ENCODE measurements around the gene RALGPS1.
"Not testable (repeated sequence)": the region's sequence is repeated elsewhere in the genome, so short reads cannot be mapped to it uniquely, and the experiment has no call there.

Gene RALGPS1

DNA sequence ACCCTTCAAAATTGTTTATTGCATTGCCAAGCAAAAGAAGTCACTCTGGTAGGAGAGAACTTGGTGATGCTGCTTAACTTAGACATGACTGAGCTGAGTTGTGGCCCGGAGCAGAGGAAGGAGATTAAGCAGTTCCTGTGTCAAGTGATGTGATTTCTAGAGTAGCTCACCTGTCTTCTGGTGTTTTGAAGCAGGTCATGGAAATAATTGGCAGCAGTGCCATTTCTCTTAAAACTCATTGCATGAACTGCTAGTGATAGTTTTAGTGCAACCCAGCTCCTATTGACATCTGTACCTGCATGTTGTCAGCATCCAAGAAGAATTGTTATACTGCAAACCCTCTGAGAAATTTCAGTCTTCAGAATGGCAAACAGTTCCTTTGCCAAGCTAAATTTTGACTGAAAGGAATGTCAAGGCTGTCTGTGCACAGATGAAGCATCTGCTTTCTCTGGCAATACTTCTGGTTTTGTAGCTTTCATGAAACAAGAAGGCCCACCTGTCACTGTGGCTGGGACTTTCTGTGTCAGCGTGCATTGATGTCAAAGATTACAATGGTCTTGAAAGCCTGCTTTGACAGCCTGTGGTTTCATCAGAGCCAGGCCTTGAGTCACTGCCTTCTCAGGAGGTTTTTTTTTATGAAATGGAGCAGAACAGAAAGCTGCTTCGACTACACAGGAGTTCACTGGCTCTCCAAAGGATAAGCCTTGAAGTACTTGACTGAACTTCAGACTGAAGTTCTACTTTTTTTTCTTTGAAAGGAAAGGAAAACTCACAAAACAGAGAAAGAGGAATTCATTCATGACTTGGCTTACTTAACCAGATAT lies 90.6 kb downstream of the RALGPS1 start:
- Histone ChIP-seq H3K4me3 (ENCODE audit: low read length) (no peak overlapping the region), H3K27ac (ENCODE audit: low read length) (no peak overlapping the region), H3K4me1 (ENCODE audit: control insufficient read depth, low read depth, low read length) (no peaks in the 10 kb centered on the region), H3K36me3 (ENCODE audit: control insufficient read depth, low read depth, low read length) (no peaks in the 10 kb centered on the region), H3K9me3 (ENCODE audit: control insufficient read depth, low read depth, low read length) (no peaks in the 10 kb centered on the region), H3K9ac (ENCODE audit: low read length) (no peak overlapping the region), H3K27me3 (ENCODE audit: control insufficient read depth, insufficient read depth, low read length) (no peaks in the 10 kb centered on the region)

DNA sequence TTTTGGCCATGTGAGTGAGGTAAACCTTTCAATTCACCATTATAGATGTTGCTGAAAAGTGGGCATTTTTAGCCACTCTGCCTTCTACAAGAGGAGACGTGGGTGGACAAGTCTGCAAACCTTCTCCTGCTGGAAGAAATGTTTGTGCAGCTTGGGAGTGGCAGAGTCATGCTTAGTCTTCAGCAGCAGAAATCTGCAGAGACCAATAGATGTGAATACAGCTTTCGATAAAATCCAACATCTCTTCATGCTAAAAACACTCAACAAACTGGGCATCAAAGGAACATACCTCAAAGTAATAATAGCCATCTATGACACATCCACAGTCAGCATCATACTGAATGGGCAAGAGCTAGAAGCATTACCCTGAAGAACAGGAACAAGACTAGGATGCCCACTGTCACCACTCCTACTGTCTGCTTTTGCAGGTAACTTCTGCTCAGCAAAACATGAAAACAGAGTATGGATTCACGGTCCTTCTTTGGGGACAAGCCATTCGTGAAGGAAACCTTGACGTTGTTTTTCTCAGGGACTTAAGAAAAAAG lies 91.3 kb downstream of the RALGPS1 start:
- Histone ChIP-seq H3K4me3 (ENCODE audit: low read length) (no peak overlapping the region), H3K9ac (ENCODE audit: low read length) (no peak overlapping the region), H3K9me3 (ENCODE audit: control insufficient read depth, low read depth, low read length) (no peaks in the 10 kb centered on the region), H3K4me1 (ENCODE audit: control insufficient read depth, low read depth, low read length) (no peaks in the 10 kb centered on the region), H3K27ac (ENCODE audit: low read length) (no peak overlapping the region), H3K27me3 (ENCODE audit: control insufficient read depth, insufficient read depth, low read length) (no peaks in the 10 kb centered on the region), H3K36me3 (ENCODE audit: control insufficient read depth, low read depth, low read length) (no peaks in the 10 kb centered on the region)

DNA sequence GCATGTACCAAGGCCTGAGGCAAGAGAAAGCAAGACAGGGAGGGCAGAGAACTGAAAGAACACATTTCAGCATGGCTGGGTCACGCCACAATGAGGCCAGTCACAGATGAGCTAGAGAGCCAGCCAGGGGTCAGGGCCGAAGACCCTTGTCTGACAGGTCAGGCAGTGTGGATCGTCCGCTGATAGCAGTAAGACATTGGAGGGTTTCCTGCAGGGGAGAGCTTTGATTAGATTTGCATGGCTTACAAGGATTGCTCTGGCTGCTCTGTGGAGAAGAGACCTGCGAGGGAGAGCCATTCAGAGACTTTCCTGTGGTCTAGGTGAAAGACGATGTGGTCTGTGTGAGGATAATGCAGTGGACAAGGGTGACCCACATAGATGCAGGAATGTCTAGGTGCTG lies 93.1 kb downstream of the RALGPS1 start:
- no peaks in the 10 kb centered on the region for H3K27me3 ChIP-seq (ENCODE audit: control insufficient read depth, insufficient read depth, low read length)
- H3K36me3 ChIP-seq (ENCODE audit: control insufficient read depth, low read depth, low read length) = no peaks in the 10 kb centered on the region
- H3K9me3 ChIP-seq (ENCODE audit: control insufficient read depth, low read depth, low read length) = no peaks in the 10 kb centered on the region
- no peak overlapping the region for H3K4me3 ChIP-seq (ENCODE audit: low read length)
- H3K27ac ChIP-seq (ENCODE audit: low read length) = no peak overlapping the region
- H3K4me1 ChIP-seq (ENCODE audit: control insufficient read depth, low read depth, low read length) = no peaks in the 10 kb centered on the region
- no peak overlapping the region for H3K9ac ChIP-seq (ENCODE audit: low read length)

DNA sequence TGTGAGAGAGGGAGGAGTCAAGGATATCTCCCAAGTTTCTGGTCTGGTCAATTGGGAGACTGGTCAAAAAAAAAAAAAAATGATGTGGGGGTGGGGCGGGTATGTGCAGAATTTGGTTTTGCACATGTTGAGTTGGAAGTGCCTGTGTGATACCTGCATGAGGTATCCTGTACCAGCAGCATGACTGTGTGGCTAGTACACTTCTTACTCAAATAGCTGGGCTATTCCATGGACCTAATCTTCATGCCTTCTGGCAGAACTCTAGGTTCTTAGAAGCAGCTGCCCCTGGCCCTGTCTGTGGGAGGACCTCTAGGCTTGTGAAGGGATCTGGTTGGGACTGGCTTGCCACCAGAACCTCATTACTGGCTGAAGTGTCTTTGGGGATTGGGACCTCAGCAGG lies 93.5 kb downstream of the RALGPS1 start:
- H3K27ac ChIP-seq (ENCODE audit: low read length) = no peak overlapping the region
- no peaks in the 10 kb centered on the region for H3K27me3 ChIP-seq (ENCODE audit: control insufficient read depth, insufficient read depth, low read length)
- H3K9ac ChIP-seq (ENCODE audit: low read length) = no peak overlapping the region
- no peak overlapping the region for H3K4me3 ChIP-seq (ENCODE audit: low read length)
- H3K9me3 ChIP-seq (ENCODE audit: control insufficient read depth, low read depth, low read length) = no peaks in the 10 kb centered on the region
- H3K4me1 ChIP-seq (ENCODE audit: control insufficient read depth, low read depth, low read length) = no peaks in the 10 kb centered on the region
- no peaks in the 10 kb centered on the region for H3K36me3 ChIP-seq (ENCODE audit: control insufficient read depth, low read depth, low read length)

DNA sequence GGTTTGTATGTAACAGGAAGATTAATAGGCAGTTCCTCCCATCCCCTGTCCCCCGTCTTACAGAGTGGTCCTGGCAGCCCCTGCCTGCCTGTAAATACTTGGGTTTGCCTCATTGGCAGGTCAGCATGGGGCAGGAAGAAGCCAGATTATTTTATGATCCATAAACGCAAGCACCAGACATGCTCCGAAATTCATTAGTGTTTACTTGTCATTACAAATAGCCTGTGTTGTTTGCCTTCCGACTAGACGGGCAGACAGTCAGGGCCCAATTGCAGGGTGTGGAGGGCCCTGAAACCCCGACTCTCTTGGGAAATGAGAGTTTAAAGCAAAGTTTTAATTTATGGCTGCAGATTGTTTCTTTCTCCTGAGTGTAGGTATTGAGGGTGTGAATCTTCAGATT lies 97.2 kb downstream of the RALGPS1 start:
- Histone ChIP-seq H3K27ac (ENCODE audit: low read length) (no peak overlapping the region), H3K9me3 (ENCODE audit: control insufficient read depth, low read depth, low read length) (no peaks in the 10 kb centered on the region), H3K9ac (ENCODE audit: low read length) (no peak overlapping the region), H3K4me3 (ENCODE audit: low read length) (no peak overlapping the region), H3K4me1 (ENCODE audit: control insufficient read depth, low read depth, low read length) (peaks cover 5% of the 10 kb centered on the region), H3K27me3 (ENCODE audit: control insufficient read depth, insufficient read depth, low read length) (no peaks in the 10 kb centered on the region), H3K36me3 (ENCODE audit: control insufficient read depth, low read depth, low read length) (no peaks in the 10 kb centered on the region)

DNA sequence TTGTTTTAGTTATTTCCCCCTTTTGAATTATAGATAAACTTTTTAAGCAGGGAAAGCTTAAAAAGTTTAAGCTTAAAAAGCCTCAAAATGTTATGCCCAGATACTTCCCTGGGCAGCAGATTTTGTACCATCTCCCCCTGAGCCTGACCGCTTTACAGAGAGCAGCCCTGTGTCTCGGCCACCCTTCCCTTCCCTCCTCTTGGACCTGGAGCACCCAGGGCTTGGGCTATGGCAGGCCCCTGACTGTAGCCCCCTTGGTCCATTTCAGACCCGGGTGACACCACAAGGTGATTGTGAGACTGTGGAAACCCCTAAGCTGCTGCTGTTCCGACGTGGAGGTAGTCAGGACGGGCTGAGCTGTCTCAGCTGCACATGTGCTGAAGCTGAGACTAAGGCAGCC lies 97.7 kb downstream of the RALGPS1 start:
- Histone ChIP-seq H3K36me3 (ENCODE audit: control insufficient read depth, low read depth, low read length) (no peaks in the 10 kb centered on the region), H3K9me3 (ENCODE audit: control insufficient read depth, low read depth, low read length) (no peaks in the 10 kb centered on the region), H3K4me1 (ENCODE audit: control insufficient read depth, low read depth, low read length) (peaks cover 5% of the 10 kb centered on the region), H3K9ac (ENCODE audit: low read length) (no peak overlapping the region), H3K4me3 (ENCODE audit: low read length) (no peak overlapping the region), H3K27me3 (ENCODE audit: control insufficient read depth, insufficient read depth, low read length) (no peaks in the 10 kb centered on the region), H3K27ac (ENCODE audit: low read length) (no peak overlapping the region)

DNA sequence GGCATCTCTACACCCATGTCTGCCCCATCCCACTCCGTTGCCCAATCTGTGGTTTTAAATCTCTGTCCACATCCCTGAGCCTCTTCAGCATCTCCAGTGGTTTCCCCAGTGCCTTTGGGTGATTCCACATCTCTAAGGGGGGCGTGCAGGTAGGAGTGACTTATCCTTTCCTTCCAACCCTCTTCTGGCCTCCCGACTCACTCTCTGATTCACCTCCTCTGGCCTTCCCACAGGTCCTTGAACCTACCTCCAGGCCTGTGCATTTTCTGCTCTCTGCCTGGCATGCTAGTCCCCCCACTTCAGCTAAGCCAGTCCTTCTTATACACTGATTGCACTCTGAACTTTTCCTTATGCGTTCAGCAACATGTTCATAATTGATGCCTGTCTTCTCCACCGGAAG lies 99.0 kb downstream of the RALGPS1 start:
- no peak overlapping the region for H3K9ac ChIP-seq (ENCODE audit: low read length)
- H3K4me3 ChIP-seq (ENCODE audit: low read length) = no peak overlapping the region
- H3K27me3 ChIP-seq (ENCODE audit: control insufficient read depth, insufficient read depth, low read length) = no peaks in the 10 kb centered on the region
- H3K36me3 ChIP-seq (ENCODE audit: control insufficient read depth, low read depth, low read length) = no peaks in the 10 kb centered on the region
- no peak overlapping the region for H3K27ac ChIP-seq (ENCODE audit: low read length)
- H3K9me3 ChIP-seq (ENCODE audit: control insufficient read depth, low read depth, low read length) = no peaks in the 10 kb centered on the region
- peaks cover 5% of the 10 kb centered on the region for H3K4me1 ChIP-seq (ENCODE audit: control insufficient read depth, low read depth, low read length)

DNA sequence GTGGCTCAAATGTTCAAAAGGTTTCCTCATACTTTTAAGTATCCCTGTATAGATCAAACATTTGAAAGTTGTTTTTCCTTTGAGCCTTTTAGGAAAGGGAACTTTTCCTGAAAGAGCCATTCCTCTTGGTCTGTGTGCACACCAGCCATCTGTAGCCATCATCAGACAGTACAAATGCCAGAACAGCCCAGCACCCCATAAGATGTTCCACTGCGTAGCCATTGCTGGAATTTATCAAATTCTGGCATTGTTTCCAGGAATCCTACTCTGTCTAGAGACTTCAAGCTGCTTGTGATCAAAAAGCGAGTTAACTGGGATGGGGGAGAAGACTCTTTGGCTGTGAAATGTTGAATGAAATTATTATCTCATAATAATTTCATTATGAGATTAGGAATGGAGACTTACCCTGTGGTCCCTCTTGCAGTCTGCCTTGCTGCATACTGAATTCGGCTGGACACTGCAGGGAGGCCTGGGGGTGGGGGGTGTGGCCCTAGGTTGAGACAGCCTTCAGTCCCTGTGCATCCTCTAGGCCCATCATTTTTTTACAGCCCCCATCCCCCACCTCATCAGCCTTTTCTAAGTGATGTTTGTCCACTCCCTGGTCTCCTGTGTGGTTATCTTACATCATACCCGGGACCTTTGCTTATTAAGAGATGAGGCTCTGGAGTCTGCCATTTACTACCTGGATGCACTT lies 99.8 kb downstream of the RALGPS1 start:
- Histone ChIP-seq H3K4me1 (ENCODE audit: control insufficient read depth, low read depth, low read length) (peaks cover 5% of the 10 kb centered on the region), H3K9me3 (ENCODE audit: control insufficient read depth, low read depth, low read length) (no peaks in the 10 kb centered on the region), H3K27ac (ENCODE audit: low read length) (no peak overlapping the region), H3K27me3 (ENCODE audit: control insufficient read depth, insufficient read depth, low read length) (no peaks in the 10 kb centered on the region), H3K36me3 (ENCODE audit: control insufficient read depth, low read depth, low read length) (no peaks in the 10 kb centered on the region), H3K4me3 (ENCODE audit: low read length) (no peak overlapping the region), H3K9ac (ENCODE audit: low read length) (no peak overlapping the region)

DNA sequence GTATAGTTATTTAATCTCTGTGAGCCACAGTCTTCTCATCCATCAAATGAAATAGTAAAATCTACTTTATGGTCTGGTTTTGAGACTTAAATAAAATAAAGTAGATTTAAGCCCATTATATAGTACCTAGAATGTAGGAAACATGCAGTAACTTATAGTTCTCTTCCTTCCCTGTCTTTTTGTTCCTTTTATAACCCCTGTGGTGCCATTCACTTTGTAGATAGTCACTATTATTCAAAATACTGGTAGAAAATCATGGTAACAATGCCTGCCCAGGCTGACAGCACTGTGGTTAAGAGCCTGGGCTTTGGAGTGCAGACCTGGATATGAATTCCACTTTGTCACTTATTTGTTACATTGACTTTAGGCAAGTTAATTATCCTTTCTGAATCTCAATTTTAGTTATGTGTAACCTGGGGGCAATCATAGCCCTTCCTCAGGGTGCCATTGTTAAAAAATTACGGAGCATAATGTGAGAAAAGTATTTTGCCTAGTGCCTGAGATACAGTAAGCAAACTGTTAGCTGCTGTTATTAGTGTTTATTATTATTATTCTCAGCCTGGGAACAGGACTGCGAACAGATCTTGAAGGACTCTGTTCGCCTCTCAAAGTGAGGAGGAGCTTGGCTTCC lies 100.4 kb downstream of the RALGPS1 start:
- Histone ChIP-seq H3K4me1 (ENCODE audit: control insufficient read depth, low read depth, low read length) (peaks cover 5% of the 10 kb centered on the region), H3K9ac (ENCODE audit: low read length) (no peak overlapping the region), H3K27ac (ENCODE audit: low read length) (no peak overlapping the region), H3K4me3 (ENCODE audit: low read length) (no peak overlapping the region), H3K27me3 (ENCODE audit: control insufficient read depth, insufficient read depth, low read length) (no peaks in the 10 kb centered on the region), H3K9me3 (ENCODE audit: control insufficient read depth, low read depth, low read length) (no peaks in the 10 kb centered on the region), H3K36me3 (ENCODE audit: control insufficient read depth, low read depth, low read length) (no peaks in the 10 kb centered on the region)

DNA sequence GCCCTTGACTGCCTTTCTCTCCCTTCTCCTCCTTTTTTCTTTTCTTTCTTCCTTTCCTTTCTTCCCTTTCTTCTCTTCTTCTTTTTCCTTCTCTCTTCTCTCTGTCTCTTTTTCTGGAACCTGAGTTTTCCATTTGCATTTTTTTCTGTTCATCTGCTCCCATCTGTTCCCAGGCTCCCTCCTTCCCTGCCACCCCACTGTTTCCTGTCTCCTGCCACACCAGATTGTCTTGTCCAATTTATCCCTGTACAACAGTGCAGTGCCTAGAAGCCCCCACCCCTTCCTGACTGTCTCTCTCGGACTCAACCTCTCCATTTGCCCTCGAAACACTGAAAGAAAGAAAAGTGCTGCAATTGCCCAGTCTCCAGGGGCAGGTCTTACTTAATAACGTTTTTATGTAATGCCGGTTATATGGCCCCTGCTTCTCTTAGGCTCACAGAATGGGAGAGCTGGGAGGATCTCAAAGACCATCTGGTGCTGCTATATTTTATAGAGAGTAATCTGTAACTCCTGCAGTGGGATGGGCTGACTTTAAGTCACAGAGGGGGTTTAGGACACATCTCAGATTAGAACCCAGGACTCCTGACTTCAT lies 101.4 kb downstream of the RALGPS1 start:
- no peak overlapping the region for H3K4me3 ChIP-seq (ENCODE audit: low read length)
- no peaks in the 10 kb centered on the region for H3K9me3 ChIP-seq (ENCODE audit: control insufficient read depth, low read depth, low read length)
- no peaks in the 10 kb centered on the region for H3K27me3 ChIP-seq (ENCODE audit: control insufficient read depth, insufficient read depth, low read length)
- H3K27ac ChIP-seq (ENCODE audit: low read length) = no peak overlapping the region
- peaks cover 5% of the 10 kb centered on the region for H3K4me1 ChIP-seq (ENCODE audit: control insufficient read depth, low read depth, low read length)
- no peaks in the 10 kb centered on the region for H3K36me3 ChIP-seq (ENCODE audit: control insufficient read depth, low read depth, low read length)
- no peak overlapping the region for H3K9ac ChIP-seq (ENCODE audit: low read length)

DNA sequence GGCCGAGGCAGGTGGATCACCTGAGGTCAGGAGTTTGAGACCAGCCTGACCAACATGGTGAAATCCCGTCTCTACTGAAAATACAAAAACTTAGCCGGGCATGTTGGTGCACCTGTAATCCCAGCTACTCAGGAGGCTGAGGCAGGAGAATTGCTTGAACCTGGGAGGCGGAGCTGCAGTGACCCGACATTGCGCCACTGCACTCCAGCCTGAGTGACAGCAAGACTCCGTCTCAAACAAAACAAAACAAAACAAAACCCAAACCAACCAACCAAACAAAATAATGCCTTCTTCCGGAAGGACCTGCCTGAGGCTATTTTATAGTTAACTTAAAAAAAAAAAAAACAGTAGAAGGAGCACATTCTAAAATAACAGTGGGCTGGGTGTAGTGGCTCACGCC lies 103.4 kb downstream of the RALGPS1 start:
- H3K4me3 ChIP-seq (ENCODE audit: low read length); H3K27me3 ChIP-seq (ENCODE audit: control insufficient read depth, insufficient read depth, low read length); H3K4me1 ChIP-seq (ENCODE audit: control insufficient read depth, low read depth, low read length); H3K9ac ChIP-seq (ENCODE audit: low read length); H3K9me3 ChIP-seq (ENCODE audit: control insufficient read depth, low read depth, low read length); H3K36me3 ChIP-seq (ENCODE audit: control insufficient read depth, low read depth, low read length); H3K27ac ChIP-seq (ENCODE audit: low read length): not testable (repeated sequence)

Data from iPS-18a (cell line).